Spleen (tissue), 7 donors: ENCODE data around the gene SLC11A1.

ENCODE experiments used
- CTCF ChIP-seq, 11 experiments: fragments of 200-600 bp in 7 of 11; fragments of 450-650 bp in 4 of 11; sonication (generic) in 4 of 11; IDR thresholded peaks in 8 of 11; conservative IDR thresholded peaks in 3 of 11; 1 replicate in 7 of 11; 2 replicates in 4 of 11; pipeline versions ENCODE4 v1.4.0 to v1.8.0; 2016 to 2021; ENCODE audit warnings: antibody characterized with exemption in 11 of 11, inconsistent platforms in 4 of 11, mild to moderate bottlenecking in 1 of 11
- POLR2A ChIP-seq, 3 donors: fragments of 450-650 bp; IDR thresholded peaks; one replicate each; pipeline ENCODE4 v1.5.1; 2017; ENCODE audit warnings: antibody characterized with exemption in 3 of 3, mild to moderate bottlenecking in 1 of 3
- donor health status: DM: no; HTN: no; CAD: no; lungs with moderate emphysema.
- donor health status: DM: no; HTN: no; CAD: no.
- donor health status: DM: no; HTN: no; CAD: no.

GRCh38 chr2:218332288-218332687, 49.8 kb upstream of the SLC11A1 start:
- no peak for TF ChIP-seq POLR2A (IDR thresholded peaks at IDR 0.05)
- TF ChIP-seq CTCF (IDR thresholded peaks at IDR 0.05 in 8 of 11, conservative IDR thresholded peaks at IDR 0.05 in 3 of 11) = no peak
